Measurements from ENCODE around the gene GPAT2. TPM values are rescaled to one million over a fixed set of nuclear protein-coding genes. Genes with fewer than 3 reads are reported as not detected.
A peak's percentile ranks its signal among the peaks of the same experiment; 100 is the strongest.
"Not testable (repeated sequence)": the region's sequence is repeated elsewhere in the genome, so short reads cannot be mapped to it uniquely, and the experiment has no call there.

GPAT2 gene
- total RNA-seq, 2 donors from 2014 or later, result 4.7 to 19.8 TPM

GRCh38 chr2:96011129-96011455, 23.6 kb downstream of the GPAT2 start:
- ATAC-seq, result peak; percentile 19 to 42
- not testable (repeated sequence) for H3K9me3 Mint-ChIP-seq; H3K27ac Mint-ChIP-seq; H3K36me3 Mint-ChIP-seq; DNase-seq (ENCODE audit: low spot score in 2 of 2)

DNA sequence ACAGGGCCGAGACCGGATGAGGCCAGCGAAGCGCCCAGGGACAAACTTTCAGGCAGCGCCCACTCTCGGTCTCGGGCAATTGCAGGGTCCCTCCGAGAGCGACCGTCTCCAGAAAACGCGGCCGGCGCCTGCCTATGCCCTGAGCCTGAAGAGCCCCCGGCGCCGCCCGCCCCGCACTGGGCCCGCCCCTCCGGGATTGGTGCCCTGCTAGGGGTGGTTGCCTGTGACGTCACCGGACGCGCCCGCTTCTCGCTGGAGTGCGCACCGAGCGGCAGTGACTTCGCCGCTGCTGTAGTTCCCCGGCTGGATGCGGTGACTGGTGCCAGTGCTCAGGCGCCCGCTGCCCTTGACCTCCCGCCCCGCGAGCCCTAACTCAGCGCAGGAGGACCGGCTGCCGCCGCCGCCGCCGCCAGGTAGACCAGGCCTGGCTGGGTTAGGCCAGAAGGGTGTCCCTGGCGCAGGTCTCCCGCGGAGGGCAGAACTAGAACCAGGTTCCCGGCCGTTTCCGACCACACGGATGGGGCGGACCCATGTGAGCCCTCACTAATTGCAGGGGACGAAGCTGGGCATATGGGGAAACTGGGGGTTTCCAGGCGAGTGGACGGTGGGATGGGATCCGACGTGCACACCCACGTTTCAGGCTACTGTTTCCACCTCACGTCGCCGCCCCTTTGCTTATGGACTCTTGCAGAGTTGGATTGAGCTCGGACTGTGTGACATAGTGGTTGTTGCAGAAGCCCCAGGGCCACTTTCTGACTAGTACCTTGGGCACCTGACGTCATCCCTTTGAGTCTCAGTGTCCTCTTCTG, 24.2 kb downstream of the GPAT2 start:
- DNase-seq (ENCODE audit: low spot score in 2 of 2), result peak; percentile 94 to 99
- H3K36me3 Mint-ChIP-seq, H3K9me3 Mint-ChIP-seq: not testable (repeated sequence)
- peak overlapping the region; percentile 78 to 92 for H3K27ac Mint-ChIP-seq
- ATAC-seq, result peak; percentile 98 to 100

GRCh38 chr2:96009833-96010232, 24.9 kb downstream of the GPAT2 start:
- peak in 1 of 2 donors; percentile 2 for ATAC-seq
- not testable (repeated sequence) for H3K9me3 Mint-ChIP-seq; H3K36me3 Mint-ChIP-seq; DNase-seq (ENCODE audit: low spot score in 2 of 2)
- H3K27ac Mint-ChIP-seq, result peak overlapping the region; percentile 78 to 92

DNA sequence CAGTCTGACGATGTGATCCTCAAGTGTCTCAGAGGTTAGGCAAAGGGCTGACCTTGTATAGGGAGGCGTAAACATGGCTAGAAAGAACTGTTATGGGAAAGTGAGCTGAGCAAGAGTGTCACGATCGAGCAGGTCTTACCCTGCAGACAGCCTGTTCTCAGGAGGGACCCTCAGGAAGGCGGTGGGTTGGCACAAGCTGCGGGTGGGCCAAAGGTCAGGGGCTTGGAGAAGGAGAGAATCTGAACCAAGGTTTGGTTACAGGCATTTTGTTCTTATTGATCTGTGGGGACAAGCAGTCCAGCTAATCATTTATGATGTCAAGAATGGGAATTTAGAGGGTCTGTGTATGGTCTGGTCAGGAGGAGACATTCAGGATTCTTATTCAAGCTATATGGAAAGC, 26.7 kb downstream of the GPAT2 start:
- DNase-seq (ENCODE audit: low spot score in 2 of 2); ATAC-seq; H3K36me3 Mint-ChIP-seq; H3K27ac Mint-ChIP-seq; H3K9me3 Mint-ChIP-seq: not testable (repeated sequence)

GRCh38 chr2:96006248-96006647, 28.5 kb downstream of the GPAT2 start:
- H3K36me3 Mint-ChIP-seq; DNase-seq (ENCODE audit: low spot score in 2 of 2); H3K9me3 Mint-ChIP-seq; H3K27ac Mint-ChIP-seq; ATAC-seq: not testable (repeated sequence)

DNA sequence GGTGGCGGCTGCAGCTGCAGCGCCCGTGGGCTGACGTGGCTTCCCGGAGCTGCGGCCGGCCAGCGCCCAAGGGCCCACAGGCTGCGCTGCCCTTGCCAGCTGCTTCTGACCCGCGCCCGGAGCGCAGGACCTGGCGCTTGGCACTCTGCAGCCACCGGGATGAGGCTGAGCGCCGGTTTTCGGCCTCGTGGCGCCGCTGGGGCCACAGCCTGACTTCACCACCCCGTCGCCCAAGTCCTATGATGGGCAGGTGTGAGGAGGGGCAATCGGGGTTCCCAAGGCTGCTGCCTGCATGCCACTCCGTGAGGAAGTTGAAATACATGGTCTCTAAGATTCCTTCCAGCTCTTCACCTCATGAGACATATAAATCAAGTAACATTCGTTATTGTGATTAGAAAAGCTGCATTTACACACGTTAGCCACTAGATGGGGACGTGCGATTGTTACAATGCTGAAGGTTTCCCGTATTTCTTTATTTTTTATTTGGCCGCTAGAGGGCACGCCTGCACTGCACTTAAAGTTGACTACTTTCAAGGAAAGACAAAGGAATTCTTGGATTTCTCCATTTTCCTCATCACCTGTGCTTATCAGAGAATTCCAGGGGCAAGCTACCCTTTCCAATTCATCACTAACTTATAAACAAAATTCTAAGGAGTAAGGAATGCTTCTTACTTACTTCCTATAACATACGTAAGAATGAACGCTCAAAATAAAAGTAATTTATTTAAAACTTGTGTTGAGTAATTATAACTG, 42.0 kb downstream of the GPAT2 start:
- not testable (repeated sequence) for H3K36me3 Mint-ChIP-seq
- peak; percentile 63 to 65 for DNase-seq (ENCODE audit: low spot score in 2 of 2)

DNA sequence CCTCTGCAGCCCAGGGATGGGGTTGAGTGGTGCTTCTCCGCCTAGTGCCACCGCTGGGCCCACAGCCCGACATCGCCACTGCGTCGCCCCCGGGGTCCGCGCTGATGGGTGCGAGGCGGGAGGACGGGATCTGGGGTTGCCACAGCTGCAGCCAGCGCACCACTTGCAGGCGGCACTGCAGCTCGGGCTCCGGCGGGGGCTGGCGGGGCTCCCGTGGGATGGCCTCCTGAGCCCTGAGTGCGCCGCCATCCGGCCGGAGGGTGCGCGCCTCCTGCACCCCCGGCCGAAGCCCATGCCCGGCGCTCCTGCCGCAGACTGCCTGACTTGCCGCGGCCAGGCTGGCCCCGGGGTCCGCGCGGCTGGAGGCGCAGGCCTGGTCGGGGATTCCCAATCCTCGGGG, 42.6 kb downstream of the GPAT2 start:
- H3K36me3 Mint-ChIP-seq; H3K9me3 Mint-ChIP-seq; DNase-seq (ENCODE audit: low spot score in 2 of 2): not testable (repeated sequence)
- H3K27ac Mint-ChIP-seq, result peak overlapping the region in 1 of 2 donors; percentile 92
- peak; percentile 58 to 67 for ATAC-seq

More for the DNA sequence above, 42.0 kb downstream of the GPAT2 start:
- not testable (repeated sequence) for H3K9me3 Mint-ChIP-seq
- ATAC-seq, result peak; percentile 55 to 61
- H3K27ac Mint-ChIP-seq, result peak overlapping the region in 1 of 2 donors; percentile 79

DNA sequence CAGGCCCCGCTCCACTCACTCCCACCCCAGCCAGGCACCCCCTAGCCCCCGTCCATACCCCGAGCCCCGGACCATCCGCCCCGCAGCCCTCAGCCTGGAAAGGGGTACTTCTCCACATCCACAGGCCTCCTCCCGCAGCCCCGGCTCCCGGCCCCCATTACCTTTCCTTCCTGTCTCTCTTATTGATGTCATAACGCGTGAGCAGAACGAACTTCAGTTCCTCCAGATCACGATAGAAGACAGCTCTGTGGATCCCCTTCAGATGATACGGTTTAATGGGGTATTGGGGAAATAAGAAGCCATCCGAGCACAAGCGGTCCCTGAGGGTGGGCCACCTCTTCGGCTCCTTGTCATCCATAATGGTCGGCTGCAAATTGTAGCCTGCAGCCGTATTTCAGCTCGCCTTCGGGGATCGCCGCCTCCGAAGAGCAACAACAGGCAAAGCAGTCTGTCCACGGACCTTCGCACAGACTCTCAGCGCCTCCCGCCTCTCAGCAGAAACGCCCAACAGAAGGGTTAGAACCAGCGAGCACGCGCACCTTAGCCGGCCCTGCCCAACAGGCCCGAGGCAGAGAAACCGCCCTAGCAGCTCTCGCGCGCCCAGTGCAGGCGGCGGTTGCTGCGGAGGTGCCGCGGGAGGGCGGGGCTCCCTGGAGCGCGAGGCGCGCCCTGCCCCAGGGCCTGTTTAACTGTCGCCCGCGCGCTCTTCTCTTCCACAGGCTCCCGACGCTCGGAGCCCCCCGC, 43.2 kb downstream of the GPAT2 start, which contains the start of gene ANKRD36C:
Gene ANKRD36C, minus strand, starts transcription at position 474 of the 744 bp plus-strand sequence. Its CDS starts 116 bp downstream, at position 358.
- H3K36me3 Mint-ChIP-seq, H3K9me3 Mint-ChIP-seq: not testable (repeated sequence)
- peak in 1 of 2 donors; percentile 41 for DNase-seq (ENCODE audit: low spot score in 2 of 2)
- ATAC-seq, result peak; percentile 97 to 98
- peak within 1 kb of the TSS; percentile 92 to 98 for H3K27ac Mint-ChIP-seq

DNA sequence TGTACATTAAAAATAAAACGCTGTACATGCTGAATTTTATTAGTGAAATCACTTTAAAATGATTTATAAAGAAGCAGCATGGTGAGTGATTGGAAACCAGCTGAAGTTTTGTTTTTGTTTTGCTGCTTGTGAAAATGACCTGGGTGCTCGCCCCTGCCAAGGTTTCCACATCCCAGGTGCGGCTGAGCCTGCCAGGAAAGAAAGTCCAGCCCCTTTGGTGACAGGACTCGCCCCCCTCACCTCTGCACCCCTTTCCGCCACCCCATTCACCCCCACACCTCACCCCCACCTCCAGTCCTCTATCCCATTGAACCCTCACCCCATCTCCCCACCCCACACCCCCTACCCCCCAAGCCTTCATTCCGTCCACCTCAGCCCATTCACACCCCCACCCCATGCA, 43.8 kb downstream of the GPAT2 start:
- peak overlapping the region in 1 of 2 donors; percentile 92 for H3K27ac Mint-ChIP-seq
- H3K9me3 Mint-ChIP-seq; ATAC-seq; DNase-seq (ENCODE audit: low spot score in 2 of 2); H3K36me3 Mint-ChIP-seq: not testable (repeated sequence)

Other genes starting within 250 kb of the GPAT2 start
- 10 to 100 TPM; 45.6 to 71.9 TPM for gene ANKRD36C, start 43.1 kb downstream of the GPAT2 start, total RNA-seq
- gene ADRA2B, start 81.7 kb upstream of the GPAT2 start, total RNA-seq, result under 1 TPM; 0.47 to 0.61 TPM
- 1 to 10 TPM in 1 of 2 donors, under 1 TPM in 1; 0.82 to 3.4 TPM for gene ASTL, start 103.6 kb upstream of the GPAT2 start, total RNA-seq
- 100 to 1,000 TPM; 202 to 218 TPM for gene DUSP2, start 110.5 kb upstream of the GPAT2 start, total RNA-seq
- gene STARD7, start 173.9 kb upstream of the GPAT2 start, total RNA-seq, result 100 to 1,000 TPM in 1 of 2 donors, 10 to 100 TPM in 1; 82.9 to 159 TPM
- 10 to 100 TPM; 16.5 to 17.6 TPM for gene TMEM127, start 231.1 kb upstream of the GPAT2 start, total RNA-seq
- gene CIAO1, start 231.3 kb upstream of the GPAT2 start, total RNA-seq, result 10 to 100 TPM; 71.5 to 82.9 TPM

All from activated naive CD4-positive, alpha-beta T cell treated with anti-CD3 and anti-CD28 coated beads, Interleukin-2, amount 50 U/mL, for 72 hours (primary cell).